GM15510 (cell line): ENCODE measurements around the gene PELI1.

ENCODE experiments used
- POLR2A ChIP-seq: IDR thresholded peaks from 3 replicates; pipeline ENCODE4 v1.6.1; 2011; ENCODE audit warnings: borderline replicate concordance; ENCODE audit not compliant: insufficient read length; ENCODE audit errors: extremely low read depth

The PELI1 gene

GRCh38 chr2:64144057-64145013 lies at the start of gene PELI1:
TSS of gene PELI1 (minus strand) at chr2:64144420. CDS start at chr2:64108310, 36,110 bp downstream.
- peak; percentile 97 for TF ChIP-seq POLR2A

GRCh38 chr2:64193491-64193890 lies 49.3 kb upstream of the PELI1 start:
- no peak for TF ChIP-seq POLR2A

- TF ChIP-seq POLR2A = no peak
Measured at GRCh38 chr2:64192664-64193105, 48.5 kb upstream of the PELI1 start.

GRCh38 chr2:64192125-64192479 lies 47.9 kb upstream of the PELI1 start:
- no peak for TF ChIP-seq POLR2A

- TF ChIP-seq POLR2A = no peak
Measured at GRCh38 chr2:64189586-64189985, 45.4 kb upstream of the PELI1 start.

- TF ChIP-seq POLR2A = no peak
Measured at GRCh38 chr2:64189167-64189566, 44.9 kb upstream of the PELI1 start.

- TF ChIP-seq POLR2A = no peak
Measured at GRCh38 chr2:64186699-64187605, 42.7 kb upstream of the PELI1 start.

- no peak for TF ChIP-seq POLR2A
Measured at GRCh38 chr2:64179582-64180321, 35.5 kb upstream of the PELI1 start.

- TF ChIP-seq POLR2A = no peak
Measured at GRCh38 chr2:64177315-64177714, 33.1 kb upstream of the PELI1 start.

GRCh38 chr2:64175419-64176197 lies 31.4 kb upstream of the PELI1 start:
- no peak for TF ChIP-seq POLR2A

GRCh38 chr2:64173156-64174135 lies 29.2 kb upstream of the PELI1 start:
- TF ChIP-seq POLR2A = no peak

GRCh38 chr2:64168756-64169155 lies 24.5 kb upstream of the PELI1 start:
- no peak for TF ChIP-seq POLR2A

GRCh38 chr2:64168201-64168600 lies 24.0 kb upstream of the PELI1 start:
- TF ChIP-seq POLR2A = no peak
